GM12801 (cell line): ENCODE measurements around the gene SFR1.

ENCODE experiments used
- CTCF ChIP-seq: IDR thresholded peaks from one replicate; pipeline ENCODE4 v1.5.1; 2011; ENCODE audit warnings: control low read depth; ENCODE audit not compliant: insufficient read length; ENCODE audit errors: extremely low read depth

The SFR1 gene

GRCh38 chr10:104081998-104082397 lies 40.0 kb upstream of the SFR1 start:
- TF ChIP-seq CTCF = no peak

GRCh38 chr10:104084482-104085142 lies 37.4 kb upstream of the SFR1 start:
- no peak for TF ChIP-seq CTCF

- no peak for TF ChIP-seq CTCF
Observed at GRCh38 chr10:104085801-104086400, 36.1 kb upstream of the SFR1 start, which contains the start of gene COL17A1. TSS of gene COL17A1 (minus strand) at chr10:104085880. CDS start at chr10:104080673, 5,207 bp downstream.

- no peak for TF ChIP-seq CTCF
Observed at GRCh38 chr10:104088239-104088638, 33.7 kb upstream of the SFR1 start.

GRCh38 chr10:104089621-104090020 lies 32.4 kb upstream of the SFR1 start:
- no peak for TF ChIP-seq CTCF

GRCh38 chr10:104090611-104091010 lies 31.4 kb upstream of the SFR1 start:
- no peak for TF ChIP-seq CTCF

- no peak for TF ChIP-seq CTCF
Observed at GRCh38 chr10:104092749-104093148, 29.2 kb upstream of the SFR1 start.
